ENCODE data around the gene PRKG1.

The PRKG1 gene

GRCh38 chr10:51246156-51246555 lies 171.9 kb downstream of the PRKG1 start:
- no peaks in the 10 kb centered on the region for H3K9me3 ChIP-seq (ENCODE audit: severe bottlenecking)
- no peak for DNase-seq
- TF ChIP-seq CTCF (IDR thresholded peaks at IDR 0.05; ENCODE audit: low read depth, low read length), result no peak
- no peaks in the 10 kb centered on the region for H3K36me3 ChIP-seq
- H3K27me3 ChIP-seq (ENCODE audit: insufficient read depth, low read depth, severe bottlenecking), result no peaks in the 10 kb centered on the region
- no peak overlapping the region for H3K27ac ChIP-seq
- no peak overlapping the region for H3K4me3 ChIP-seq (ENCODE audit: low read depth, low read length)

GRCh38 chr10:51250278-51250920 lies 176.1 kb downstream of the PRKG1 start:
- no peaks in the 10 kb centered on the region for H3K27me3 ChIP-seq (ENCODE audit: insufficient read depth, low read depth, severe bottlenecking)
- no peak overlapping the region for H3K27ac ChIP-seq
- no peaks in the 10 kb centered on the region for H3K9me3 ChIP-seq (ENCODE audit: severe bottlenecking)
- no peak for TF ChIP-seq CTCF (IDR thresholded peaks at IDR 0.05; ENCODE audit: low read depth, low read length)
- no peaks in the 10 kb centered on the region for H3K36me3 ChIP-seq
- no peak for DNase-seq
- H3K4me3 ChIP-seq (ENCODE audit: low read depth, low read length), result no peak overlapping the region

- H3K9me3 ChIP-seq (ENCODE audit: severe bottlenecking), result no peaks in the 10 kb centered on the region
- H3K36me3 ChIP-seq, result no peaks in the 10 kb centered on the region
- no peaks in the 10 kb centered on the region for H3K27me3 ChIP-seq (ENCODE audit: insufficient read depth, low read depth, severe bottlenecking)
- no peak overlapping the region for H3K4me3 ChIP-seq (ENCODE audit: low read depth, low read length)
- H3K27ac ChIP-seq, result no peak overlapping the region
- no peak for DNase-seq
- no peak for TF ChIP-seq CTCF (IDR thresholded peaks at IDR 0.05; ENCODE audit: low read depth, low read length)
These were observed 176.8 kb downstream of the PRKG1 start for GRCh38 chr10:51251110-51251509.

- no peaks in the 10 kb centered on the region for H3K36me3 ChIP-seq
- no peaks in the 10 kb centered on the region for H3K27me3 ChIP-seq (ENCODE audit: insufficient read depth, low read depth, severe bottlenecking)
- no peak for DNase-seq
- no peak overlapping the region for H3K4me3 ChIP-seq (ENCODE audit: low read depth, low read length)
- TF ChIP-seq CTCF (IDR thresholded peaks at IDR 0.05; ENCODE audit: low read depth, low read length), result no peak
- no peaks in the 10 kb centered on the region for H3K9me3 ChIP-seq (ENCODE audit: severe bottlenecking)
- H3K27ac ChIP-seq, result no peak overlapping the region
These were observed 181.1 kb downstream of the PRKG1 start for GRCh38 chr10:51255381-51255780.

- Histone ChIP-seq H3K4me3 (ENCODE audit: low read depth, low read length) (no peak overlapping the region), H3K27ac (no peak overlapping the region), H3K27me3 (ENCODE audit: insufficient read depth, low read depth, severe bottlenecking) (no peaks in the 10 kb centered on the region), H3K36me3 (no peaks in the 10 kb centered on the region), H3K9me3 (ENCODE audit: severe bottlenecking) (no peaks in the 10 kb centered on the region)
- no peak for TF ChIP-seq CTCF (IDR thresholded peaks at IDR 0.05; ENCODE audit: low read depth, low read length)
- DNase-seq, result no peak
These were observed 183.4 kb downstream of the PRKG1 start for GRCh38 chr10:51257511-51258248.

Measured in WERI-Rb-1 (cell line).